BE2C (cell line): ENCODE results near the gene KIAA1586. TPM values are rescaled to one million over a fixed set of nuclear protein-coding genes. Genes with fewer than 3 reads are reported as not detected.
"Not testable (repeated sequence)": the region's sequence is repeated elsewhere in the genome, so short reads cannot be mapped to it uniquely, and the experiment has no call there.

Experiments
- DNase-seq: peaks from one replicate; pipeline ENCODE4 v3.0.0-alpha.2; 2020
- H3K27me3 ChIP-seq: fragments of 250-450 bp; sonication (Bioruptor Pico); 2 replicates; pipeline ENCODE4 v1.5.1; 2020; ENCODE audit warnings: mild to moderate bottlenecking
- H3K36me3 ChIP-seq: fragments of 250-450 bp; sonication (Bioruptor Pico); 2 replicates; pipeline ENCODE4 v1.5.1; 2020; ENCODE audit warnings: mild to moderate bottlenecking
- H3K4me1 ChIP-seq: fragments of 250-450 bp; sonication (Bioruptor Pico); 2 replicates; pipeline ENCODE4 v1.5.1; 2020
- H3K4me3 ChIP-seq: 2 replicates; pipeline ENCODE4 v1.5.1; 2011; ENCODE audit warnings: low read depth, low read length
- H3K9me3 ChIP-seq: fragments of 250-450 bp; sonication (Bioruptor Pico); 2 replicates; pipeline ENCODE4 v1.5.1; 2020
- polyA plus RNA-seq: library from polyadenylated mRNA; unstranded; fragments of >200 nt; gene quantifications from one replicate; pipeline ENCODE4 v1.2.1, GENCODE V29; 2012; ENCODE audit warnings: low read depth, missing spikeins; ENCODE audit not compliant: insufficient read length, insufficient read depth
- TF ChIP-seq, protein P1 (sequence below): IDR thresholded peaks from 2 replicates; pipeline ENCODE4 v1.5.1; 2012; ENCODE audit warnings: mild to moderate bottlenecking, low read depth, low read length

The KIAA1586 gene
- polyA plus RNA-seq: 6.4 TPM

- peak within 1 kb of the TSS; percentile 75 for H3K4me3 ChIP-seq
- H3K4me1 ChIP-seq, H3K9me3 ChIP-seq, H3K27me3 ChIP-seq: not testable (repeated sequence)
- peak; percentile 94 for DNase-seq
- peaks cover 33% of the 10 kb centered on the region for H3K36me3 ChIP-seq
Measured at GRCh38 chr6:57046332-57047256, at the start of gene KIAA1586. KIAA1586 (plus strand) TSS chr6:57046693; CDS start chr6:57046756, 63 bp downstream.

- TF ChIP-seq, protein P1, sequence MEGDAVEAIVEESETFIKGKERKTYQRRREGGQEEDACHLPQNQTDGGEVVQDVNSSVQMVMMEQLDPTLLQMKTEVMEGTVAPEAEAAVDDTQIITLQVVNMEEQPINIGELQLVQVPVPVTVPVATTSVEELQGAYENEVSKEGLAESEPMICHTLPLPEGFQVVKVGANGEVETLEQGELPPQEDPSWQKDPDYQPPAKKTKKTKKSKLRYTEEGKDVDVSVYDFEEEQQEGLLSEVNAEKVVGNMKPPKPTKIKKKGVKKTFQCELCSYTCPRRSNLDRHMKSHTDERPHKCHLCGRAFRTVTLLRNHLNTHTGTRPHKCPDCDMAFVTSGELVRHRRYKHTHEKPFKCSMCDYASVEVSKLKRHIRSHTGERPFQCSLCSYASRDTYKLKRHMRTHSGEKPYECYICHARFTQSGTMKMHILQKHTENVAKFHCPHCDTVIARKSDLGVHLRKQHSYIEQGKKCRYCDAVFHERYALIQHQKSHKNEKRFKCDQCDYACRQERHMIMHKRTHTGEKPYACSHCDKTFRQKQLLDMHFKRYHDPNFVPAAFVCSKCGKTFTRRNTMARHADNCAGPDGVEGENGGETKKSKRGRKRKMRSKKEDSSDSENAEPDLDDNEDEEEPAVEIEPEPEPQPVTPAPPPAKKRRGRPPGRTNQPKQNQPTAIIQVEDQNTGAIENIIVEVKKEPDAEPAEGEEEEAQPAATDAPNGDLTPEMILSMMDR: no peak
Measured at GRCh38 chr6:56999049-56999448, 47.4 kb upstream of the KIAA1586 start.

GRCh38 chr6:56999748-57000147 lies 46.7 kb upstream of the KIAA1586 start:
- H3K4me3 ChIP-seq, H3K4me1 ChIP-seq, H3K27me3 ChIP-seq, H3K36me3 ChIP-seq, DNase-seq, H3K9me3 ChIP-seq: not testable (repeated sequence)

More at GRCh38 chr6:56999049-56999448, 47.4 kb upstream of the KIAA1586 start:
- H3K4me1 ChIP-seq: no peaks in the 10 kb centered on the region
- H3K36me3 ChIP-seq: no peaks in the 10 kb centered on the region
- H3K27me3 ChIP-seq: no peaks in the 10 kb centered on the region
- H3K4me3 ChIP-seq: no peak overlapping the region
- no peak for DNase-seq
- no peaks in the 10 kb centered on the region for H3K9me3 ChIP-seq

DNA sequence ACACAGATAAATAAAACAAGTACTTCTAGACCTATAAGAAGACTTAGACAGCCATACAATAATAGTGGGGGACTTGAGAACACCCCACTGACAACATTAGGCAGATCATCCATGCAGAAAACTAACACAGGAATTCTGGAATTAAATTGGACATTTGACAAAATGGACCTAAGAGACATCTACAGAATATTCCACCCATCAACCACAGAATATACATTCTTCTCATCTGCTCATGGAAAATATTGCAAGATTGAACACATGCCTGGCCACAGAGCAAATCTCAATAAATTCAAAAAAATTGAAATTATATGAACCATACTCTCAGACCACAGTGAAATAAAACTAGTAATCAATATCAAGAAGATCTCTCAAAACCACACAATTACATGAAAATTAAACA lies 44.3 kb upstream of the KIAA1586 start:
- Histone ChIP-seq H3K4me3 (no peak overlapping the region), H3K9me3 (no peaks in the 10 kb centered on the region), H3K27me3 (no peaks in the 10 kb centered on the region), H3K4me1 (no peaks in the 10 kb centered on the region), H3K36me3 (no peaks in the 10 kb centered on the region)
- no peak for DNase-seq
- TF ChIP-seq, protein P1: no peak

- DNase-seq: no peak
- Histone ChIP-seq H3K4me1 (no peaks in the 10 kb centered on the region), H3K36me3 (no peaks in the 10 kb centered on the region), H3K4me3 (no peak overlapping the region), H3K9me3 (no peaks in the 10 kb centered on the region), H3K27me3 (no peaks in the 10 kb centered on the region; the same call in 1 of the 2 replicates)
- TF ChIP-seq, protein P1: no peak
Measured at GRCh38 chr6:57004292-57004691, 42.2 kb upstream of the KIAA1586 start.

GRCh38 chr6:57006101-57006500 lies 40.4 kb upstream of the KIAA1586 start:
- TF ChIP-seq, protein P1: no peak
- no peak overlapping the region for H3K4me3 ChIP-seq
- DNase-seq: no peak
- no peaks in the 10 kb centered on the region for H3K4me1 ChIP-seq
- no peaks in the 10 kb centered on the region for H3K36me3 ChIP-seq
- H3K27me3 ChIP-seq: peaks cover 5% of the 10 kb centered on the region; the same call in 1 of the 2 replicates
- no peaks in the 10 kb centered on the region for H3K9me3 ChIP-seq

DNA sequence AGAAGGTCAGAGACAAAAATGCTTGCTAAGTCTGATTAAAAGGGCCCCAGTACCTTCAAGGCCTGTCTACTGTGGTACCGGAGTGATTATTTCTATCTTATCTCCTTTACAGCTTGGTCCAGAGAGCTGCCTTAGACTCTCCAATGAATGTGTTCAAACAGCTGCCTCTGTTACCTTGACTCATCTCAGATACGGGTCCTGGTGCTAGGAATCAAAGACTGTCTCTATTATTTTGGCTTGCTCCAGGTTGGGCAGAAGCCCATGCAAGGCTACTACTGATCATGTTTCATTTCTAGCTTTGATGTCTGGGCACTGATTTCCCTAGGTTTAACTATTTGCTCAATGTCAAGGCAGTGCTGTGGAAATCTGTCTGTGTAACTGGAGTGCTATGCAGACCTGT lies 38.4 kb upstream of the KIAA1586 start:
- H3K27me3 ChIP-seq, DNase-seq, H3K36me3 ChIP-seq, H3K9me3 ChIP-seq, H3K4me1 ChIP-seq, H3K4me3 ChIP-seq: not testable (repeated sequence)
